GM12878 (cell line): ENCODE measurements around the gene ACOT6. TPM values are rescaled to one million over a fixed set of nuclear protein-coding genes. Genes with fewer than 3 reads are reported as not detected.

Source experiments
- ATAC-seq: fragments of 200-7000 bp; cut with Tn5 transposase; 3 replicates; pipeline ENCODE4 v1.9.1; 2020; ENCODE audit warnings: mild to moderate bottlenecking, moderate library complexity
- BruUV-seq: library from RNA; stranded (reverse); fragments of 400-500 nt; replicated peaks from 2 replicates; lab custom pipeline; 2021; lab: Mats Ljungman, UMichigan
- CTCF ChIA-PET: fragments of 300-600 bp; sonication (Branson Sonifier 250); formaldehyde crosslinking; extraction: SDS; loops from one replicate; lab custom pipeline; 2021; ENCODE audit warnings: inconsistent platforms; lab: Yijun Ruan, JAX
- POLR2A ChIA-PET: fragments of 350-600 bp; formaldehyde crosslinking; extraction: SDS; loops from one replicate; lab custom pipeline; 2021; ENCODE audit warnings: inconsistent platforms; lab: Charles Lee
- RAD21 ChIA-PET: fragments of 300-600 bp; sonication (Branson Sonifier 250); formaldehyde crosslinking; loops from one replicate; lab custom pipeline; 2023; ENCODE audit warnings: antibody characterized with exemption; ENCODE audit not compliant: unreplicated experiment; lab: Charles Lee
- SMC1A ChIA-PET: fragments of 300-600 bp; sonication (Branson Sonifier 250); formaldehyde crosslinking; loops from one replicate; lab custom pipeline; 2023; ENCODE audit not compliant: unreplicated experiment, uncharacterized antibody; lab: Charles Lee
- DNase-seq: peaks from one replicate; pipeline ENCODE4 v3.0.0-alpha.2; 2011; ENCODE audit warnings: low read depth, low spot score
- FAIRE-seq: peaks from 3 replicates; lab custom pipeline; 2011; peaks lifted over from hg19 to GRCh38; lab: Jason Lieb, UNC
- H2AFZ ChIP-seq: 2 replicates; pipeline ENCODE4 v1.6.0; 2011; ENCODE audit warnings: low read depth, low read length, control low read depth; ENCODE audit not compliant: control insufficient read depth
- H3K27ac ChIP-seq: 2 replicates; pipeline ENCODE4 v1.5.1; 2011; ENCODE audit warnings: control low read depth; ENCODE audit not compliant: control insufficient read depth, insufficient read depth
- H3K27me3 ChIP-seq, 2 experiments: replicated peaks in 1 of 2; 2 replicates each; pipeline versions ENCODE4 v1.6.0 to v1.6.1; 2011; ENCODE audit warnings: low read length in 1 of 2; ENCODE audit not compliant: control insufficient read depth in 2 of 2, insufficient read depth in 2 of 2
- H3K36me3 ChIP-seq, 2 experiments: 2 replicates each; pipeline ENCODE4 v1.5.1; 2011; ENCODE audit warnings: low read length in 1 of 2; ENCODE audit not compliant: control insufficient read depth in 2 of 2, insufficient read depth in 2 of 2
- H3K4me1 ChIP-seq: 2 replicates; pipeline ENCODE4 v1.6.1; 2011; ENCODE audit warnings: mild to moderate bottlenecking, low read length, moderate library complexity, mixed read lengths; ENCODE audit not compliant: control insufficient read depth, insufficient read depth
- H3K4me2 ChIP-seq: 2 replicates; pipeline ENCODE4 v1.6.0; 2011; ENCODE audit warnings: control low read depth; ENCODE audit not compliant: control insufficient read depth, insufficient read depth
- H3K4me3 ChIP-seq: fragments of 200-600 bp; sonication (generic); 2 replicates; pipeline ENCODE4 v1.5.1; 2016
- H3K79me2 ChIP-seq: 2 replicates; pipeline ENCODE4 v1.6.0; 2011; ENCODE audit warnings: low read length; ENCODE audit not compliant: control insufficient read depth, insufficient read depth
- H3K9ac ChIP-seq: 2 replicates; pipeline ENCODE4 v1.8.0; 2011; ENCODE audit warnings: low read length, control low read depth, mixed read lengths; ENCODE audit not compliant: control insufficient read depth, insufficient read depth
- H3K9me3 ChIP-seq: replicated peaks from 3 replicates; pipeline ENCODE4 v1.5.1; 2011; ENCODE audit warnings: mild to moderate bottlenecking, low read length; ENCODE audit not compliant: control insufficient read depth, insufficient read depth
- H4K20me1 ChIP-seq: 2 replicates; pipeline ENCODE4 v1.6.0; 2011; ENCODE audit not compliant: control insufficient read depth, insufficient read depth
- BACH1 ChIP-seq: fragments of 450-650 bp; IDR thresholded peaks from 2 replicates; pipeline ENCODE4 v1.6.1; 2017; ENCODE audit warnings: mild to moderate bottlenecking, borderline replicate concordance
- CBX3 ChIP-seq: fragments of 200-600 bp; sonication (generic); IDR thresholded peaks from 2 replicates; pipeline ENCODE4 v1.6.1; 2016; ENCODE audit warnings: low read depth, borderline replicate concordance
- CHD4 ChIP-seq: fragments of 200-600 bp; sonication (generic); IDR thresholded peaks from 2 replicates; pipeline ENCODE4 v1.6.1; 2016; ENCODE audit warnings: mild to moderate bottlenecking
- CREB1 ChIP-seq: IDR thresholded peaks from 2 replicates; pipeline ENCODE4 v1.6.1; 2012; ENCODE audit warnings: low read depth, mild to moderate bottlenecking, inconsistent platforms
- IKZF2 ChIP-seq, 2 experiments: fragments of 450-650 bp; IDR thresholded peaks; 2 replicates each; pipeline ENCODE4 v1.6.1; 2017; ENCODE audit warnings: mild to moderate bottlenecking in 2 of 2, moderate library complexity in 2 of 2
- IRF4 ChIP-seq: IDR thresholded peaks from 2 replicates; pipeline ENCODE4 v1.6.1; 2011; ENCODE audit warnings: low read depth, low read length
- MEF2B ChIP-seq: fragments of 450-650 bp; IDR thresholded peaks from 2 replicates; pipeline ENCODE4 v1.6.1; 2018; ENCODE audit warnings: mild to moderate bottlenecking, moderate library complexity; ENCODE audit not compliant: partially characterized antibody, poor library complexity, severe bottlenecking
- MTA2 ChIP-seq: fragments of 450-650 bp; IDR thresholded peaks from 2 replicates; pipeline ENCODE4 v1.6.1; 2016; ENCODE audit warnings: low read depth, mild to moderate bottlenecking, moderate library complexity
- NFIC ChIP-seq: IDR thresholded peaks from 2 replicates; pipeline ENCODE4 v1.6.1; 2012; ENCODE audit warnings: low read depth, mild to moderate bottlenecking, inconsistent platforms, low read length, moderate library complexity
- PBX3 ChIP-seq: IDR thresholded peaks from 2 replicates; pipeline ENCODE4 v1.6.1; 2011; ENCODE audit warnings: mild to moderate bottlenecking, low read depth, low read length, moderate library complexity; ENCODE audit not compliant: insufficient replicate concordance
- RAD51 ChIP-seq: fragments of 450-650 bp; IDR thresholded peaks from 2 replicates; pipeline ENCODE4 v1.6.1; 2016; ENCODE audit warnings: moderate library complexity, mild to moderate bottlenecking, inconsistent platforms
- WGBS: methylation state at CpG from one replicate; pipeline ENCODE4 v1.1.6; 2016; ENCODE audit warnings: low lambda C conversion rate; ENCODE audit not compliant: insufficient replicate concordance, insufficient coverage; ENCODE audit errors: missing lambda C conversion rate; 5-methylcytosine and 5-hydroxymethylcytosine counted together
- in situ Hi-C: fragments of 300-500 bp; cut with MboI; formaldehyde crosslinking; loops from 9 replicates; pipeline ENCODE4 v1.14.3; 2018; ENCODE audit warnings: mixed read lengths
- intact Hi-C: fragments of 100-400 bp; cut with micrococcal nuclease; formaldehyde crosslinking; loops from one replicate; pipeline ENCODE4 v1.14.2; 2022; ENCODE audit not compliant: unreplicated experiment
- polyA plus RNA-seq, 11 experiments: library from polyadenylated mRNA; depleted of rRNA in 4 of 11; unstranded in 6 of 11; stranded (reverse) in 5 of 11; fragments of >200 nt; fragmentation: Nextera tagmentation in 4 of 11; fragmentation: Illumina TruSeq in 1 of 11; extraction: Ambion mirVana in 4 of 11; extraction: Trizol in 1 of 11; gene quantifications; 1 replicate in 1 of 11; 2 replicates in 10 of 11; pipeline versions ENCODE4 v1.2.1 to v1.2.3, GENCODE V29; 2011 to 2016; ENCODE audit warnings: inconsistent platforms in 2 of 11, missing spikeins in 2 of 11, low read depth in 1 of 11
- total RNA-seq, 4 experiments: library from RNA; depleted of rRNA in 3 of 4; stranded (reverse); fragments of >200 nt in 3 of 4; fragmentation: Illumina TruSeq in 1 of 4; extraction: Trizol in 1 of 4; gene quantifications; 2 replicates each; pipeline versions ENCODE4 v1.2.1 to v1.2.3, GENCODE V29; 2013 to 2021

Gene ACOT6
- total and polyA plus RNA-seq, 10 of the 15 experiments (the other 5 are each of a cell fraction or from before 2014, with no cell fraction given): not detected

- H3K4me2 ChIP-seq: no peak overlapping the region
- ChIA-PET CTCF (interaction anchor here (0.5 to 13.1 kb wide), 3 partner anchors 129 to 638 kb away, joined by 3 to 220 read pairs (median 3); no protein-coding TSS in a partner anchor), RAD21 (interaction anchor here (0.7 to 1.4 kb wide), 3 partner anchors 11 to 289 kb away, joined by 3 to 6 read pairs (median 4); no protein-coding TSS in a partner anchor), SMC1A (interaction anchor here (1.5 to 2.3 kb wide), 3 partner anchors 11 to 129 kb away, joined by 4 to 7 read pairs (median 5); no protein-coding TSS in a partner anchor)
- no peaks in the 10 kb centered on the region for H4K20me1 ChIP-seq
- H3K4me1 ChIP-seq: peaks cover 8% of the 10 kb centered on the region
- no peaks in the 10 kb centered on the region for H3K9me3 ChIP-seq
- no peak for TF ChIP-seq CBX3
- TF ChIP-seq RAD51: no peak
- TF ChIP-seq, all 136 proteins: peak for 0
- in situ Hi-C loops (no loop called here), intact Hi-C loops (loop anchor here (10.0 kb wide), 2 partner anchors 227 to 397 kb away; no protein-coding TSS in a partner anchor)
- Histone ChIP-seq H2AFZ (no peak overlapping the region), H3K27me3 (peaks cover 0 to 3% of the 10 kb centered on the region in 2 experiments; a peak in 1 of 4 replicates), H3K36me3 (no peaks in the 10 kb centered on the region), H3K9ac (no peak overlapping the region), H3K4me3 (no peak overlapping the region), H3K27ac (no peak overlapping the region), H3K79me2 (no peaks in the 10 kb centered on the region)
- DNase-seq: no peak
- BruUV-seq: no TSS peak
- FAIRE-seq: no peak
- WGBS: 40% methylated on average over 5 of the region's 5 CpGs
- POLR2A ChIA-PET: interaction anchor here (0.5 to 0.7 kb wide), 3 partner anchors 115 to 1150 kb away, joined by 3 to 7 read pairs (median 5); no protein-coding TSS in a partner anchor
- ATAC-seq: no peak
Measured at GRCh38 chr14:73637830-73638229, 25.5 kb downstream of the ACOT6 start.

GRCh38 chr14:73640796-73641365 lies 28.6 kb downstream of the ACOT6 start:
- in situ Hi-C loops: no loop called here
- ATAC-seq (no peak), FAIRE-seq (no peak), DNase-seq (no peak)
- no peaks in the 10 kb centered on the region for H3K27me3 ChIP-seq
- ChIA-PET RAD21 (interaction anchor here (0.7 kb wide), 1 partner anchor 1090 kb away, joined by 3 read pairs; no protein-coding TSS in a partner anchor), POLR2A (interaction anchor here (0.6 kb wide), 2 partner anchors 133 to 216 kb away, joined by 3 to 8 read pairs; no protein-coding TSS in a partner anchor), CTCF (interaction anchor here (1.0 to 13.1 kb wide), 3 partner anchors 8 to 132 kb away, joined by 3 to 220 read pairs (median 3); no protein-coding TSS in a partner anchor), SMC1A (interaction anchor here (1.0 kb wide), 1 partner anchor 73 kb away, joined by 4 read pairs; no protein-coding TSS in a partner anchor)
- H3K4me2 ChIP-seq: no peak overlapping the region
- H3K27ac ChIP-seq: no peak overlapping the region
- H3K9ac ChIP-seq: no peak overlapping the region
- H2AFZ ChIP-seq: no peak overlapping the region
- H3K36me3 ChIP-seq: no peaks in the 10 kb centered on the region
- no peaks in the 10 kb centered on the region for H3K4me1 ChIP-seq
- 48% methylated on average over 5 of the region's 5 CpGs for WGBS
- BruUV-seq: no TSS peak
- intact Hi-C loops: no loop called here
- H3K4me3 ChIP-seq: no peak overlapping the region
- no peaks in the 10 kb centered on the region for H3K79me2 ChIP-seq
- H4K20me1 ChIP-seq: no peaks in the 10 kb centered on the region
- no peaks in the 10 kb centered on the region for H3K9me3 ChIP-seq
- TF ChIP-seq BACH1 (no peak), PBX3 (no peak), IRF4 (no peak), NFIC (no peak), CREB1 (no peak), MTA2 (no peak), MEF2B (no peak), CHD4 (no peak), IKZF2 (IDR thresholded peaks at IDR 0.05) (no peak)
